Measurements from ENCODE around the gene FKBP1B.
"Not testable (repeated sequence)": the region's sequence is repeated elsewhere in the genome, so short reads cannot be mapped to it uniquely, and the experiment has no call there.

The FKBP1B gene

GRCh38 chr2:24104110-24104650 is 54.6 kb downstream of the FKBP1B start:
- DNase-seq (ENCODE audit: low read depth, low spot score), result no peak
- TF ChIP-seq CTCF (IDR thresholded peaks at IDR 0.05; ENCODE audit: insufficient read depth, low read length, missing control alignments), result no peak
- CTCF ChIA-PET, result interaction anchor here (1.2 kb wide), 1 partner anchor 19 kb away, joined by 5 read pairs; the partner anchor contains the start of gene TP53I3
- POLR2A ChIA-PET, result no interaction called here
- no peak overlapping the region for H3K4me3 ChIP-seq (ENCODE audit: low read depth, low read length)

GRCh38 chr2:24104906-24105305 is 55.4 kb downstream of the FKBP1B start:
- no peak overlapping the region for H3K4me3 ChIP-seq (ENCODE audit: low read depth, low read length)
- DNase-seq (ENCODE audit: low read depth, low spot score), result no peak
- TF ChIP-seq CTCF (IDR thresholded peaks at IDR 0.05; ENCODE audit: insufficient read depth, low read length, missing control alignments), result no peak
- POLR2A ChIA-PET, result interaction anchor here (1.1 kb wide), 1 partner anchor 21 kb away, joined by 3 read pairs; the partner anchor contains the start of gene TP53I3
- CTCF ChIA-PET, result interaction anchor here (1.1 kb wide), 1 partner anchor 21 kb away, joined by 3 read pairs; no protein-coding TSS in a partner anchor

GRCh38 chr2:24105816-24106215 is 56.3 kb downstream of the FKBP1B start:
- ChIA-PET CTCF (no interaction called here), POLR2A (interaction anchor here (1.1 kb wide), 1 partner anchor 22 kb away, joined by 3 read pairs; the partner anchor contains the start of gene TP53I3)
- no peak for TF ChIP-seq CTCF (IDR thresholded peaks at IDR 0.05; ENCODE audit: insufficient read depth, low read length, missing control alignments)
- no peak for DNase-seq (ENCODE audit: low read depth, low spot score)
- H3K4me3 ChIP-seq (ENCODE audit: low read depth, low read length), result no peak overlapping the region

GRCh38 chr2:24106786-24107185 is 57.2 kb downstream of the FKBP1B start:
- ChIA-PET POLR2A (no interaction called here), CTCF (interaction anchor here (0.7 kb wide), 1 partner anchor 276 kb away, joined by 4 read pairs; no protein-coding TSS in a partner anchor)
- no peak for TF ChIP-seq CTCF (IDR thresholded peaks at IDR 0.05; ENCODE audit: insufficient read depth, low read length, missing control alignments)
- H3K4me3 ChIP-seq (ENCODE audit: low read depth, low read length), result no peak overlapping the region
- no peak for DNase-seq (ENCODE audit: low read depth, low spot score)

- DNase-seq (ENCODE audit: low read depth, low spot score), result no peak
- CTCF ChIA-PET, result interaction anchor here (1.6 kb wide), 1 partner anchor 22 kb away, joined by 7 read pairs; the partner anchor contains the start of gene TP53I3
- no peak for TF ChIP-seq CTCF (IDR thresholded peaks at IDR 0.05; ENCODE audit: insufficient read depth, low read length, missing control alignments)
- POLR2A ChIA-PET, result no interaction called here
- H3K4me3 ChIP-seq (ENCODE audit: low read depth, low read length), result no peak overlapping the region
These were observed 57.8 kb downstream of the FKBP1B start for GRCh38 chr2:24107336-24107735.

GRCh38 chr2:24109431-24109830 is 59.9 kb downstream of the FKBP1B start:
- CTCF ChIA-PET, result interaction anchor here (3.4 kb wide), 1 partner anchor 25 kb away, joined by 17 read pairs; the partner anchor contains the start of gene TP53I3
- DNase-seq (ENCODE audit: low read depth, low spot score); POLR2A ChIA-PET; H3K4me3 ChIP-seq (ENCODE audit: low read depth, low read length): not testable (repeated sequence)
